Naive thymus-derived CD4-positive, alpha-beta T cell (primary cell): Measurements from ENCODE around the gene TIAL1. TPM values are rescaled to one million over a fixed set of nuclear protein-coding genes. Genes with fewer than 3 reads are reported as not detected.
"Not testable (repeated sequence)": the region's sequence is repeated elsewhere in the genome, so short reads cannot be mapped to it uniquely, and the experiment has no call there.

ENCODE experiments used
- ATAC-seq: fragments of 150-1000 bp; cut with Tn5 transposase; 2 replicates; pipeline ENCODE4 v1.10.0; 2021; ENCODE audit warnings: mild to moderate bottlenecking, moderate library complexity
- CTCF ChIA-PET: fragments of 350-600 bp; sonication (Branson Sonifier 250); formaldehyde crosslinking; loops from one replicate; lab custom pipeline; 2021; ENCODE audit warnings: antibody characterized with exemption; lab: Charles Lee
- POLR2A ChIA-PET: fragments of 350-600 bp; sonication (Branson Sonifier 250); formaldehyde crosslinking; loops from one replicate; lab custom pipeline; 2021; ENCODE audit warnings: antibody characterized with exemption, inconsistent platforms; lab: Charles Lee
- DNase-seq, 9 donors: peaks; one replicate each; pipeline versions ENCODE4 v3.0.0 to v3.0.0-alpha.2; 2020 to 2022; ENCODE audit warnings: mixed read lengths in 1 of 9
- H3K27ac ChIP-seq: one replicate; pipeline ENCODE4 v1.7.0; 2013; ENCODE audit warnings: mild to moderate bottlenecking, low read depth, low read length, moderate library complexity
- H3K27me3 ChIP-seq, 2 donors: one replicate each; pipeline ENCODE4 v1.7.0; 2013; ENCODE audit warnings: low read length in 2 of 2, mild to moderate bottlenecking in 2 of 2, moderate library complexity in 2 of 2; ENCODE audit not compliant: control insufficient read depth in 2 of 2, insufficient read depth in 2 of 2
- H3K36me3 ChIP-seq, 3 experiments: 1 replicate in 2 of 3; 2 replicates in 1 of 3; pipeline ENCODE4 v1.7.0; 2013; ENCODE audit warnings: low read length in 3 of 3, mild to moderate bottlenecking in 3 of 3, moderate library complexity in 1 of 3; ENCODE audit not compliant: insufficient read depth in 3 of 3, control insufficient read depth in 2 of 3
- H3K4me1 ChIP-seq, 2 donors: one replicate each; pipeline ENCODE4 v1.7.0; 2013; ENCODE audit warnings: low read length in 2 of 2, mild to moderate bottlenecking in 2 of 2, moderate library complexity in 1 of 2; ENCODE audit not compliant: control insufficient read depth in 2 of 2, insufficient read depth in 2 of 2
- H3K4me3 ChIP-seq: 2 replicates; pipeline ENCODE4 v1.7.0; 2013; ENCODE audit warnings: mild to moderate bottlenecking, low read length
- H3K9me3 ChIP-seq, 3 experiments: 1 replicate in 2 of 3; 2 replicates in 1 of 3; pipeline ENCODE4 v1.7.0; 2013; ENCODE audit warnings: low read length in 3 of 3; ENCODE audit not compliant: control insufficient read depth in 2 of 3
- H3K27ac Mint-ChIP-seq, 9 donors: one replicate each; pipeline ENCODE4 v1.8.0; 2020 to 2022; ENCODE audit warnings: mixed read lengths in 9 of 9, mild to moderate bottlenecking in 8 of 9, moderate library complexity in 5 of 9, inconsistent platforms in 2 of 9
- H3K27me3 Mint-ChIP-seq, 5 donors: one replicate each; pipeline ENCODE4 v1.8.0; 2021 to 2022; ENCODE audit warnings: mixed read lengths in 5 of 5, mild to moderate bottlenecking in 1 of 5
- H3K36me3 Mint-ChIP-seq, 5 donors: one replicate each; pipeline ENCODE4 v1.8.0; 2020 to 2022; ENCODE audit warnings: mixed read lengths in 5 of 5, mild to moderate bottlenecking in 3 of 5, inconsistent platforms in 1 of 5
- H3K4me1 Mint-ChIP-seq, 7 donors: one replicate each; pipeline ENCODE4 v1.8.0; 2020 to 2022; ENCODE audit warnings: mixed read lengths in 7 of 7, mild to moderate bottlenecking in 3 of 7, inconsistent platforms in 1 of 7
- H3K4me3 Mint-ChIP-seq, 10 donors: one replicate each; pipeline ENCODE4 v1.8.0; 2020 to 2022; ENCODE audit warnings: mild to moderate bottlenecking in 10 of 10, mixed read lengths in 10 of 10, moderate library complexity in 6 of 10, inconsistent platforms in 2 of 10
- H3K9me3 Mint-ChIP-seq, 11 donors: one replicate each; pipeline ENCODE4 v1.8.0; 2020 to 2022; ENCODE audit warnings: mixed read lengths in 11 of 11, mild to moderate bottlenecking in 4 of 11, inconsistent platforms in 1 of 11, moderate library complexity in 1 of 11
- intact Hi-C, 2 donors: fragments of 100-400 bp; cut with micrococcal nuclease; formaldehyde crosslinking; loops; one replicate each; pipeline ENCODE4 v1.15.1; 2023
- polyA plus RNA-seq, 2 donors: library from polyadenylated mRNA; unstranded; fragments of 300-500 nt; fragmentation: Illumina TruSeq; gene quantifications; one replicate each; pipeline ENCODE4 v1.2.3, GENCODE V29; 2021
- total RNA-seq, 6 experiments: library from RNA in 5 of 6; stranded (reverse) in 5 of 6; gene quantifications; 1 replicate in 5 of 6; 2 replicates in 1 of 6; pipeline ENCODE4 v1.2.3 and lab custom pipeline; 2021 to 2026

Gene TIAL1
- total and polyA plus RNA-seq, 7 experiments from 2014 or later, result 10.5 to 228 (median 171) TPM

- DNase-seq, intact Hi-C loops, H3K27me3 Mint-ChIP-seq, H3K27me3 ChIP-seq, H3K4me3 ChIP-seq, ATAC-seq, H3K9me3 ChIP-seq, H3K36me3 ChIP-seq, H3K27ac ChIP-seq, H3K9me3 Mint-ChIP-seq: not testable (repeated sequence)
- peaks cover 0 to 36% (median 9%) of the 10 kb centered on the region in 5 donors for H3K36me3 Mint-ChIP-seq
- H3K27ac Mint-ChIP-seq, result peak overlapping the region in 6 of 9 donors; percentile 34 to 92 (median 76)
- POLR2A ChIA-PET, result interaction anchor here (0.7 to 12.7 kb wide), 6 partner anchors 6 to 27 kb away, joined by 3 to 160 read pairs (median 8); partner anchors contain the start of gene RGS10
- CTCF ChIA-PET, result interaction anchor here (0.7 to 1.9 kb wide), 3 partner anchors 10 to 334 kb away, joined by 3 to 8 read pairs (median 5); partner anchors contain the start of gene RGS10
- H3K4me1 ChIP-seq, result peaks cover 4 to 62% of the 10 kb centered on the region in 2 donors
- H3K4me1 Mint-ChIP-seq, result peaks cover 53 to 91% (median 70%) of the 10 kb centered on the region in 7 donors
- H3K4me3 Mint-ChIP-seq, result peak overlapping the region in 9 of 10 donors; percentile 21 to 81 (median 63)
Measured at GRCh38 chr10:119532791-119533190, 64.0 kb downstream of the TIAL1 start.

- peak overlapping the region in 9 of 10 donors; percentile 34 to 81 (median 63) for H3K4me3 Mint-ChIP-seq
- H3K4me3 ChIP-seq, H3K27me3 ChIP-seq, DNase-seq, ATAC-seq, H3K27ac ChIP-seq, H3K27me3 Mint-ChIP-seq, intact Hi-C loops, H3K9me3 ChIP-seq, H3K36me3 ChIP-seq, H3K9me3 Mint-ChIP-seq: not testable (repeated sequence)
- ChIA-PET POLR2A (interaction anchor here (0.7 to 12.7 kb wide), 4 partner anchors 5 to 50 kb away, joined by 3 to 110 read pairs (median 3); no protein-coding TSS in a partner anchor), CTCF (interaction anchor here (1.1 to 1.9 kb wide), 3 partner anchors 10 to 333 kb away, joined by 3 to 8 read pairs (median 5); partner anchors contain the start of gene RGS10)
- peaks cover 49 to 91% (median 70%) of the 10 kb centered on the region in 7 donors for H3K4me1 Mint-ChIP-seq
- peaks cover 0 to 36% (median 9%) of the 10 kb centered on the region in 5 donors for H3K36me3 Mint-ChIP-seq
- H3K4me1 ChIP-seq, result peaks cover 3 to 62% of the 10 kb centered on the region in 2 donors
- peak overlapping the region; percentile 23 to 87 (median 74) for H3K27ac Mint-ChIP-seq
Measured at GRCh38 chr10:119532251-119532650, 64.5 kb downstream of the TIAL1 start.

GRCh38 chr10:119531067-119531466, 65.7 kb downstream of the TIAL1 start:
- no peaks in the 10 kb centered on the region for H3K27me3 Mint-ChIP-seq
- peaks cover 0 to 37% (median 8%) of the 10 kb centered on the region in 5 donors for H3K36me3 Mint-ChIP-seq
- ChIA-PET CTCF (interaction anchor here (0.9 to 1.9 kb wide), 4 partner anchors 12 to 87 kb away, joined by 3 to 8 read pairs (median 4); partner anchors contain the start of gene RGS10), POLR2A (interaction anchor here (1.2 to 12.7 kb wide), 7 partner anchors 4 to 51 kb away, joined by 3 to 110 read pairs (median 4); partner anchors contain the start of gene RGS10)
- ATAC-seq (no peak), DNase-seq (no peak)
- H3K27ac ChIP-seq, result peak overlapping the region; percentile 22
- H3K9me3 ChIP-seq, result no peaks in the 10 kb centered on the region
- peak overlapping the region in 9 of 10 donors; percentile 2 to 75 (median 46) for H3K4me3 Mint-ChIP-seq
- peaks cover 0 to 15% (median 6%) of the 10 kb centered on the region in 3 experiments for H3K36me3 ChIP-seq
- intact Hi-C loops, result no loop called here
- peaks cover 0 to 57% of the 10 kb centered on the region in 2 donors for H3K4me1 ChIP-seq
- H3K9me3 Mint-ChIP-seq, result no peaks in the 10 kb centered on the region
- H3K27me3 ChIP-seq, result no peaks in the 10 kb centered on the region
- no peak overlapping the region for H3K4me3 ChIP-seq
- H3K27ac Mint-ChIP-seq, result peak overlapping the region in 8 of 9 donors; percentile 0 to 87 (median 54)
- H3K4me1 Mint-ChIP-seq, result peaks cover 42 to 90% (median 70%) of the 10 kb centered on the region in 7 donors

DNA sequence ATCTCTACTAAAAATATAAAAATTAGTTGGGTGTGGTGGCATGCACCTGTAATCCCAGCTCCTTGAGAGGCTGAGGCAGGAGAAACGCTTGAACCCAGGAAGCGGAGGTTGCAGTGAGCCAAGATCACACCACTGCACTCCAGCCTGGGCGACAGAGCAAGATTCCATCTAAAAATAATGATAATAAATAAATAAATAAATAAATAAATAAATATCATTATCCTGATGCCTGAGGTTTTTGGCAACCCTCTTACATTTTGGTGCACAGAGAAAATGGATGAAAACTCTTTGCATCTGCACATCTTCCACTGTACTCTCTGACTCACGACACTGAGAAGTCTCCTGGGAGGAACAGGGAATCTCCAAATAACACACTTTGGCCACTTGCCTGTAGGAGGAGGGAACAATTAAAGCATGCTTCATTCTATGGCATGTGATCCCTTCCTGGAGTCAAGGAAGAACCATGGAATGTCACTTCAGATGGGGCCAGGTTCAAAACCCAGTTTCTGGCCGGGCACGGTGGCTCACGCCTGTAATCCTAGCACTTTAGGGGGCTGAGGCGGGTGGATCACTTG, 68.0 kb downstream of the TIAL1 start:
- ChIA-PET POLR2A (interaction anchor here (10.5 kb wide), 1 partner anchor 9 kb away, joined by 110 read pairs; the partner anchor contains the start of gene RGS10), CTCF (interaction anchor here (1.1 to 1.2 kb wide), 2 partner anchors 12 to 15 kb away, joined by 3 read pairs; no protein-coding TSS in a partner anchor)
- ATAC-seq, H3K27me3 Mint-ChIP-seq, H3K27me3 ChIP-seq, DNase-seq, H3K27ac ChIP-seq, H3K9me3 ChIP-seq, H3K9me3 Mint-ChIP-seq, intact Hi-C loops, H3K4me3 ChIP-seq: not testable (repeated sequence)
- Mint-ChIP-seq H3K36me3 (peaks cover 0 to 34% (median 16%) of the 10 kb centered on the region in 5 donors), H3K4me1 (peaks cover 34 to 91% (median 71%) of the 10 kb centered on the region in 7 donors), H3K27ac (peak overlapping the region in 5 of 9 donors; percentile 75 to 87 (median 80)), H3K4me3 (peak overlapping the region in 4 of 10 donors; percentile 1 to 32 (median 12))
- H3K4me1 ChIP-seq, result peaks cover 0 to 43% of the 10 kb centered on the region in 2 donors
- H3K36me3 ChIP-seq, result peaks cover 0 to 38% (median 22%) of the 10 kb centered on the region in 3 experiments

GRCh38 chr10:119526621-119527592, 69.9 kb downstream of the TIAL1 start:
- Histone ChIP-seq H3K9me3 (no peaks in the 10 kb centered on the region), H3K4me3 (no peak overlapping the region), H3K27me3 (no peaks in the 10 kb centered on the region), H3K27ac (peak overlapping the region; percentile 39), H3K36me3 (peaks cover 3 to 56% (median 29%) of the 10 kb centered on the region in 3 experiments), H3K4me1 (peaks cover 0 to 37% of the 10 kb centered on the region in 2 donors)
- no peak for ATAC-seq
- CTCF ChIA-PET, result interaction anchor here (0.6 to 1.7 kb wide), 2 partner anchors 9 to 139 kb away, joined by 6 to 8 read pairs; no protein-coding TSS in a partner anchor
- H3K27ac Mint-ChIP-seq, result peak overlapping the region in 7 of 9 donors; percentile 73 to 89 (median 83)
- H3K4me1 Mint-ChIP-seq, result peaks cover 21 to 78% (median 65%) of the 10 kb centered on the region in 7 donors
- intact Hi-C loops, result loop anchor here in 1 of 2 donors (1.0 kb wide), 1 partner anchor 11 kb away; no protein-coding TSS in a partner anchor
- DNase-seq, result no peak
- H3K27me3 Mint-ChIP-seq, result no peaks in the 10 kb centered on the region
- H3K9me3 Mint-ChIP-seq, result no peaks in the 10 kb centered on the region
- H3K4me3 Mint-ChIP-seq, result peak overlapping the region in 6 of 10 donors; percentile 18 to 61 (median 40)
- POLR2A ChIA-PET, result interaction anchor here (0.5 to 10.5 kb wide), 3 partner anchors 11 to 343 kb away, joined by 3 to 110 read pairs (median 4); partner anchors contain the start of gene RGS10
- peaks cover 2 to 35% (median 19%) of the 10 kb centered on the region in 5 donors for H3K36me3 Mint-ChIP-seq
